H9 (cell line): ENCODE measurements around the gene WEE2. TPM values are rescaled to one million over a fixed set of nuclear protein-coding genes. Genes with fewer than 3 reads are reported as not detected.

ENCODE experiments used
- DNase-seq: peaks from one replicate; pipeline ENCODE4 v3.0.0-alpha.2; 2017
- H2AFZ ChIP-seq: one replicate; pipeline ENCODE4 v1.6.1; 2013; ENCODE audit warnings: mild to moderate bottlenecking, low read length, control low read depth, moderate library complexity
- H2AK5ac ChIP-seq: 2 replicates; pipeline ENCODE4 v1.6.1; 2013; ENCODE audit warnings: low read length, control low read depth, mixed read lengths; ENCODE audit not compliant: insufficient read length
- H2BK120ac ChIP-seq: one replicate; pipeline ENCODE4 v1.6.1; 2013; ENCODE audit warnings: low read depth, mild to moderate bottlenecking, low read length, control low read depth, inconsistent platforms; ENCODE audit not compliant: poor library complexity, severe bottlenecking
- H2BK12ac ChIP-seq: 2 replicates; pipeline ENCODE4 v1.6.1; 2013; ENCODE audit warnings: low read length, control low read depth, mixed read lengths, low read depth; ENCODE audit not compliant: insufficient read length
- H2BK15ac ChIP-seq: 2 replicates; pipeline ENCODE4 v1.6.1; 2013; ENCODE audit warnings: low read depth, low read length, control low read depth
- H2BK20ac ChIP-seq: one replicate; pipeline ENCODE4 v1.6.1; 2013; ENCODE audit warnings: low read depth, mild to moderate bottlenecking, low read length, control low read depth, inconsistent platforms; ENCODE audit not compliant: poor library complexity, severe bottlenecking
- H2BK5ac ChIP-seq: 2 replicates; pipeline ENCODE4 v1.6.1; 2013; ENCODE audit warnings: low read length, control low read depth, mixed read lengths; ENCODE audit not compliant: insufficient read length
- H3K14ac ChIP-seq: 2 replicates; pipeline ENCODE4 v1.6.1; 2013; ENCODE audit warnings: low read length, control low read depth; ENCODE audit not compliant: insufficient read depth
- H3K18ac ChIP-seq: 2 replicates; pipeline ENCODE4 v1.6.1; 2013; ENCODE audit warnings: low read depth, mild to moderate bottlenecking, mixed read lengths, low read length, control low read depth; ENCODE audit not compliant: insufficient read length
- H3K23ac ChIP-seq: 2 replicates; pipeline ENCODE4 v1.6.1; 2013; ENCODE audit warnings: low read length, control low read depth, mixed read lengths, low read depth; ENCODE audit not compliant: insufficient read length
- H3K23me2 ChIP-seq: 2 replicates; pipeline ENCODE4 v1.6.1; 2013; ENCODE audit warnings: low read depth, mild to moderate bottlenecking, mixed read lengths, low read length, control low read depth; ENCODE audit not compliant: insufficient read length, poor library complexity, severe bottlenecking
- H3K27ac ChIP-seq: 2 replicates; pipeline ENCODE4 v1.5.1; 2013; ENCODE audit warnings: low read length, control low read depth, mixed read lengths, low read depth; ENCODE audit not compliant: insufficient read length
- H3K27me3 ChIP-seq: 2 replicates; pipeline ENCODE4 v1.6.1; 2013; ENCODE audit warnings: low read length, control low read depth, inconsistent platforms; ENCODE audit not compliant: insufficient read depth
- H3K4ac ChIP-seq: 2 replicates; pipeline ENCODE4 v1.6.1; 2013; ENCODE audit warnings: low read depth, mild to moderate bottlenecking, control low read depth, inconsistent platforms, low read length, moderate library complexity
- H3K4me1 ChIP-seq: 2 replicates; pipeline ENCODE4 v1.6.1; 2013; ENCODE audit warnings: low read length, control low read depth, inconsistent platforms; ENCODE audit not compliant: insufficient read depth
- H3K4me2 ChIP-seq: 2 replicates; pipeline ENCODE4 v1.6.1; 2013; ENCODE audit warnings: low read length, control low read depth, mixed read lengths; ENCODE audit not compliant: insufficient read length, insufficient read depth
- H3K56ac ChIP-seq: 2 replicates; pipeline ENCODE4 v1.6.1; 2013; ENCODE audit warnings: low read depth, mild to moderate bottlenecking, mixed read lengths, low read length, control low read depth; ENCODE audit not compliant: insufficient read length
- H3K79me1 ChIP-seq: 2 replicates; pipeline ENCODE4 v1.6.1; 2013; ENCODE audit warnings: low read depth, mild to moderate bottlenecking, moderate library complexity, low read length, control low read depth, inconsistent platforms; ENCODE audit not compliant: insufficient read depth, poor library complexity, severe bottlenecking
- H3K79me2 ChIP-seq: 2 replicates; pipeline ENCODE4 v1.6.1; 2013; ENCODE audit warnings: low read length, control low read depth, inconsistent platforms; ENCODE audit not compliant: insufficient read depth
- H3K9ac ChIP-seq: 2 replicates; pipeline ENCODE4 v1.6.1; 2013; ENCODE audit warnings: low read length, control low read depth, mixed read lengths; ENCODE audit not compliant: insufficient read length; ENCODE audit errors: extremely low read depth
- H3K9me3 ChIP-seq: one replicate; pipeline ENCODE4 v1.6.1; 2013; ENCODE audit warnings: low read depth, low read length, inconsistent platforms; ENCODE audit not compliant: control insufficient read depth
- H3T11ph ChIP-seq: one replicate; pipeline ENCODE4 v1.6.1; 2013; ENCODE audit warnings: mild to moderate bottlenecking, low read length, control low read depth, inconsistent platforms
- H4K20me1 ChIP-seq: one replicate; pipeline ENCODE4 v1.6.1; 2013; ENCODE audit not compliant: control insufficient read depth, insufficient read length, insufficient read depth
- H4K5ac ChIP-seq: 2 replicates; pipeline ENCODE4 v1.6.1; 2013; ENCODE audit warnings: low read depth, mild to moderate bottlenecking, mixed read lengths, low read length, control low read depth; ENCODE audit not compliant: insufficient read length
- H4K8ac ChIP-seq: replicated peaks from 2 replicates; pipeline ENCODE4 v1.6.1; 2013; ENCODE audit warnings: low read length, control low read depth, mixed read lengths, low read depth; ENCODE audit not compliant: insufficient read length
- H4K91ac ChIP-seq: 2 replicates; pipeline ENCODE4 v1.6.1; 2013; ENCODE audit warnings: low read depth, mild to moderate bottlenecking, moderate library complexity, mixed read lengths, low read length, control low read depth; ENCODE audit not compliant: insufficient read length
- H3K27ac Mint-ChIP-seq, 3 experiments: 2 replicates in 2 of 3; 3 replicates in 1 of 3; pipeline ENCODE4 v1.8.0; 2020 to 2021; ENCODE audit warnings: mixed read lengths in 3 of 3, mild to moderate bottlenecking in 1 of 3, moderate library complexity in 1 of 3
- H3K27me3 Mint-ChIP-seq: 2 replicates; pipeline ENCODE4 v1.8.0; 2021; ENCODE audit warnings: low read depth, mild to moderate bottlenecking, moderate library complexity, mixed read lengths
- H3K36me3 Mint-ChIP-seq, 3 experiments: 2 replicates in 2 of 3; 3 replicates in 1 of 3; pipeline ENCODE4 v1.8.0; 2020 to 2021; ENCODE audit warnings: low read depth in 3 of 3, mixed read lengths in 3 of 3; ENCODE audit not compliant: insufficient read depth in 1 of 3
- H3K4me1 Mint-ChIP-seq, 2 experiments: 2 replicates each; pipeline ENCODE4 v1.8.0; 2020; ENCODE audit warnings: mixed read lengths in 2 of 2
- H3K4me3 Mint-ChIP-seq, 2 experiments: 2 replicates in 1 of 2; 3 replicates in 1 of 2; pipeline ENCODE4 v1.8.0; 2020 to 2021; ENCODE audit warnings: mild to moderate bottlenecking in 2 of 2, mixed read lengths in 2 of 2, moderate library complexity in 1 of 2
- H3K9me3 Mint-ChIP-seq, 2 experiments: 2 replicates in 1 of 2; 3 replicates in 1 of 2; pipeline ENCODE4 v1.8.0; 2020; ENCODE audit warnings: mild to moderate bottlenecking in 2 of 2, mixed read lengths in 2 of 2, moderate library complexity in 1 of 2
- CTCF ChIP-seq: fragments of 200-600 bp; sonication (generic); conservative IDR thresholded peaks from 3 replicates; pipeline ENCODE4 v1.8.0; 2021; ENCODE audit warnings: antibody characterized with exemption, mild to moderate bottlenecking
- WGBS: extraction: QIAGEN DNeasy Blood & Tissue Kit; methylation state at CpG from one replicate; pipeline ENCODE4 v1.1.7; 2013; ENCODE audit warnings: missing lambda C conversion rate, low lambda C conversion rate, mixed read lengths; ENCODE audit not compliant: insufficient read length; ENCODE audit errors: extremely low coverage; 5-methylcytosine and 5-hydroxymethylcytosine counted together
- total RNA-seq: library from RNA; stranded (reverse); gene quantifications from 2 replicates; pipeline ENCODE4 v1.2.1, GENCODE V29; 2021

WEE2 gene
- total RNA-seq, 1 experiment from 2014 or later = not detected

DNA sequence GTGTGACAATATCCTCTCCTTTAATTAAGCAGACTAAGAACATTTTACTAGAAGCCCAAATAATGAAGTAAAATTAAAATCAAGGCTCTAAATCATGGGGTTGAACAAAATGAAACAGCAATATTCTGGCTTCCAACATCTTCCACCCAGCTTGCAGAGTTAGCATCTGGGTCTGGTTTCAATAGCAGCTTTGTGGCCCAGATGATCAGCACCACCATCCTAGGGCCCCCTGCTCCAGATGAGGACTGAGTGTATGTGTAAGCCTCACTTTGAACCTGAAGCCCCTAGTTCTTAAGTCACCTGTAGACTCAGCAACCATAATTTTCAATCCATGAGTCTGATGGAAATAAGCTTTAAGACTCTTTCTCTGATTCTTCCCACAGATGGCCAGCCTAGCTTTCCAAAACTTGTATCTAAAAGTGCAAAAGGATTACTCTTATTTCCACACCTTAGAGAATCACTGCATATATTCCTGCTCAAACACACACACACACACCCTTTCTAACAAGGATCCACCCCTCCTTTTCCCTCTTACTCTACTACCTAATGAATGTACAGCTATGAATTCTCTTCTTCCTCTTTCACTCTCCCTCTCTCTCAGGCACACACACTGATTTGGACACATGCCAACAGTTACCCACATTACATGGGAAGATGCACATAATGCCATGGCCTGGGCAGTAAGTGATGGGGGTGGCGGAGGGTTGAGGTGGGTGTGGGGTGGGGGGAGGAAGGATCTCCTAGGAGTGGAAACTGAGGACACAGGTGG lies 9.7 kb upstream of the WEE2 start:
- DNase-seq = no peak
- no peak overlapping the region for H3K18ac ChIP-seq
- H3K79me2 ChIP-seq = no peaks in the 10 kb centered on the region
- no peak overlapping the region for H3K14ac ChIP-seq
- Mint-ChIP-seq H3K4me3 (no peak overlapping the region; a peak in 1 of 5 replicates), H3K9me3 (no peaks in the 10 kb centered on the region), H3K27me3 (peaks cover 12% of the 10 kb centered on the region), H3K4me1 (peaks cover 60 to 66% of the 10 kb centered on the region in 2 experiments), H3K27ac (peak overlapping the region in 1 of 3 experiments; percentile 16; a peak in 3 of 7 replicates), H3K36me3 (0 out of 7 replicates have a peak, but pooled peaks cover 0 to 3% (median 0%) of the 10 kb centered on the region in 3 experiments)
- H3K9me3 ChIP-seq = no peaks in the 10 kb centered on the region
- H4K91ac ChIP-seq = no peak overlapping the region
- H2AFZ ChIP-seq = no peak overlapping the region
- no peak overlapping the region for H3K4me2 ChIP-seq
- H3K79me1 ChIP-seq = peaks cover under 1% of the 10 kb centered on the region
- no CpG with 5 or more reads among the region's 1 CpG for WGBS
- no peak overlapping the region for H2BK20ac ChIP-seq
- H2BK120ac ChIP-seq = no peak overlapping the region
- no peak overlapping the region for H3K56ac ChIP-seq
- no peak overlapping the region for H3K27ac ChIP-seq
- H3K23ac ChIP-seq = no peak overlapping the region
- H3T11ph ChIP-seq = no peak overlapping the region
- peaks cover 2% of the 10 kb centered on the region; the same call in 1 of the 2 replicates for H3K27me3 ChIP-seq
- H2AK5ac ChIP-seq = no peak overlapping the region
- no peaks in the 10 kb centered on the region for H4K20me1 ChIP-seq
- no peak for TF ChIP-seq CTCF
- H3K23me2 ChIP-seq = peaks cover 5% of the 10 kb centered on the region
- H4K5ac ChIP-seq = no peak overlapping the region
- H3K9ac ChIP-seq = no peak overlapping the region
- no peak overlapping the region for H3K4ac ChIP-seq
- no peak overlapping the region for H4K8ac ChIP-seq
- H2BK15ac ChIP-seq = no peak overlapping the region
- peaks cover 4% of the 10 kb centered on the region for H3K4me1 ChIP-seq
- no peak overlapping the region for H2BK5ac ChIP-seq
- H2BK12ac ChIP-seq = no peak overlapping the region
